SK-N-SH treated with all-trans-retinoic acid at 6 μM for 48 hours (cell line): ENCODE measurements around the gene HSF4.

ENCODE experiments used
- ATAC-seq: fragments of 200-7000 bp; cut with Tn5 transposase; 3 replicates; pipeline ENCODE4 v1.9.1; 2020; ENCODE audit warnings: mild to moderate bottlenecking, moderate library complexity
- ARNTL ChIP-seq: fragments of 450-650 bp; formaldehyde crosslinking; IDR thresholded peaks from 2 replicates; pipeline ENCODE4 v1.5.0; 2020; ENCODE audit warnings: low read depth, mild to moderate bottlenecking, moderate library complexity, borderline replicate concordance
- BACH2 ChIP-seq: fragments of 250-450 bp; sonication (Bioruptor Pico); IDR thresholded peaks from 2 replicates; pipeline ENCODE4 v1.9.0; 2021; ENCODE audit warnings: mild to moderate bottlenecking, borderline replicate concordance
- CREB5 ChIP-seq: fragments of 250-450 bp; sonication (Bioruptor Pico); IDR thresholded peaks from 2 replicates; pipeline ENCODE4 v1.5.1; 2020; ENCODE audit warnings: low read depth, mild to moderate bottlenecking, moderate library complexity
- ESRRG ChIP-seq: fragments of 250-450 bp; sonication (Bioruptor Pico); IDR thresholded peaks from 2 replicates; pipeline ENCODE4 v1.6.1; 2021; ENCODE audit warnings: mild to moderate bottlenecking
- GLIS3 ChIP-seq: fragments of 250-450 bp; sonication (Bioruptor Pico); IDR thresholded peaks from 2 replicates; pipeline ENCODE4 v1.5.0; 2020; ENCODE audit warnings: mild to moderate bottlenecking, moderate library complexity
- ISL1 ChIP-seq: fragments of 250-450 bp; sonication (Bioruptor Pico); IDR thresholded peaks from 2 replicates; pipeline ENCODE4 v2.1.2; 2022; ENCODE audit warnings: mild to moderate bottlenecking, moderate library complexity
- OSR1 ChIP-seq: fragments of 250-450 bp; sonication (Bioruptor Pico); IDR thresholded peaks from 2 replicates; pipeline ENCODE4 v1.8.0; 2022; ENCODE audit warnings: moderate library complexity, mild to moderate bottlenecking, inconsistent platforms
- PATZ1 ChIP-seq: fragments of 250-450 bp; sonication (Bioruptor Pico); IDR thresholded peaks from 2 replicates; pipeline ENCODE4 v1.8.0; 2020; ENCODE audit warnings: mild to moderate bottlenecking, moderate library complexity, borderline replicate concordance
- POU6F1 ChIP-seq: fragments of 250-450 bp; sonication (Bioruptor Pico); IDR thresholded peaks from 2 replicates; pipeline ENCODE4 v1.8.0; 2021; ENCODE audit warnings: low read depth, mild to moderate bottlenecking, moderate library complexity, borderline replicate concordance
- PPARA ChIP-seq: fragments of 250-450 bp; sonication (Bioruptor Pico); IDR thresholded peaks from 2 replicates; pipeline ENCODE4 v1.5.0; 2020; ENCODE audit warnings: mild to moderate bottlenecking, borderline replicate concordance
- RARB ChIP-seq: fragments of 250-450 bp; sonication (Bioruptor Pico); IDR thresholded peaks from 2 replicates; pipeline ENCODE4 v1.8.0; 2021; ENCODE audit warnings: mild to moderate bottlenecking, moderate library complexity
- SNAI2 ChIP-seq: fragments of 250-450 bp; sonication (Bioruptor Pico); IDR thresholded peaks from 2 replicates; pipeline ENCODE4 v1.5.0; 2020; ENCODE audit warnings: mild to moderate bottlenecking, moderate library complexity
- TCF4 ChIP-seq: fragments of 250-450 bp; sonication (Bioruptor Pico); IDR thresholded peaks from 2 replicates; pipeline ENCODE4 v1.8.0; 2021; ENCODE audit warnings: mild to moderate bottlenecking, moderate library complexity, borderline replicate concordance
- TOX ChIP-seq: fragments of 250-450 bp; sonication (Bioruptor Pico); IDR thresholded peaks from 2 replicates; pipeline ENCODE4 v1.8.0; 2021; ENCODE audit warnings: mild to moderate bottlenecking, moderate library complexity, borderline replicate concordance
- TSHZ2 ChIP-seq: fragments of 250-450 bp; sonication (Bioruptor Pico); IDR thresholded peaks from 2 replicates; pipeline ENCODE4 v1.5.0; 2020; ENCODE audit warnings: mild to moderate bottlenecking, moderate library complexity
- ZC3H10 ChIP-seq: fragments of 250-450 bp; sonication (Bioruptor Pico); IDR thresholded peaks from 2 replicates; pipeline ENCODE4 v1.5.1; 2021; ENCODE audit warnings: mild to moderate bottlenecking, moderate library complexity
- ZFP3 ChIP-seq: fragments of 250-450 bp; sonication (Bioruptor Pico); IDR thresholded peaks from 2 replicates; pipeline ENCODE4 v1.5.0; 2020; ENCODE audit warnings: mild to moderate bottlenecking, moderate library complexity
- ZNF565 ChIP-seq: fragments of 450-650 bp; formaldehyde crosslinking; conservative IDR thresholded peaks from 2 replicates; pipeline ENCODE4 v1.5.0; 2020; ENCODE audit warnings: low read depth, mild to moderate bottlenecking, moderate library complexity
- ZNF70 ChIP-seq: fragments of 450-650 bp; formaldehyde crosslinking; IDR thresholded peaks from 2 replicates; pipeline ENCODE4 v1.5.0; 2020; ENCODE audit warnings: mild to moderate bottlenecking, moderate library complexity
- ZNF8 ChIP-seq: fragments of 450-650 bp; formaldehyde crosslinking; IDR thresholded peaks from 2 replicates; pipeline ENCODE4 v1.5.0; 2020; ENCODE audit warnings: mild to moderate bottlenecking, moderate library complexity

HSF4 gene

GRCh38 chr16:67202426-67202825 is 37.9 kb downstream of the HSF4 start:
- TF ChIP-seq POU6F1 (CRISPR knock-in tag) (no peak), ESRRG (CRISPR knock-in tag) (no peak)
- TF ChIP-seq, all 23 proteins: peak for 0
- ATAC-seq, result no peak

GRCh38 chr16:67202956-67203493 is 38.5 kb downstream of the HSF4 start:
- no peak for ATAC-seq
- TF ChIP-seq PPARA (no peak), CREB5 (CRISPR knock-in tag) (no peak), ZFP3 (no peak), ZNF8 (CRISPR knock-in tag) (no peak), GLIS3 (CRISPR knock-in tag) (no peak)
- TF ChIP-seq, all 23 proteins: peak for 0

GRCh38 chr16:67204076-67204475 is 39.5 kb downstream of the HSF4 start:
- TF ChIP-seq SNAI2 (CRISPR knock-in tag), result no peak
- TF ChIP-seq PPARA, result no peak
- no peak for TF ChIP-seq TOX (CRISPR knock-in tag)
- TF ChIP-seq BACH2 (CRISPR knock-in tag), result no peak
- no peak for TF ChIP-seq GLIS3 (CRISPR knock-in tag)
- TF ChIP-seq ZNF565, result no peak
- TF ChIP-seq, all 23 proteins: peak for 0
- ATAC-seq, result no peak

GRCh38 chr16:67206129-67206837 is 41.7 kb downstream of the HSF4 start:
- no peak for TF ChIP-seq CREB5 (CRISPR knock-in tag)
- TF ChIP-seq ZC3H10, result no peak
- no peak for TF ChIP-seq TOX (CRISPR knock-in tag)
- no peak for TF ChIP-seq RARB (CRISPR knock-in tag)
- TF ChIP-seq ZNF8 (CRISPR knock-in tag), result no peak
- TF ChIP-seq OSR1 (CRISPR knock-in tag), result no peak
- no peak for TF ChIP-seq ISL1 (CRISPR knock-in tag)
- no peak for TF ChIP-seq BACH2 (CRISPR knock-in tag)
- TF ChIP-seq ZFP3, result no peak
- TF ChIP-seq PATZ1 (CRISPR knock-in tag), result no peak
- TF ChIP-seq SNAI2 (CRISPR knock-in tag), result no peak
- TF ChIP-seq, all 23 proteins: peak for 0
- ATAC-seq, result no peak

- ATAC-seq, result no peak; the same call in 1 of the 3 replicates
- no peak for TF ChIP-seq GLIS3 (CRISPR knock-in tag)
- TF ChIP-seq ZNF70 (CRISPR knock-in tag), result no peak
- TF ChIP-seq ESRRG (CRISPR knock-in tag), result no peak
- TF ChIP-seq ZC3H10, result no peak
- no peak for TF ChIP-seq TCF4 (CRISPR knock-in tag)
- no peak for TF ChIP-seq ZNF8 (CRISPR knock-in tag)
- no peak for TF ChIP-seq PATZ1 (CRISPR knock-in tag)
- TF ChIP-seq TSHZ2 (CRISPR knock-in tag), result no peak
- no peak for TF ChIP-seq SNAI2 (CRISPR knock-in tag)
- TF ChIP-seq ZFP3, result no peak
- TF ChIP-seq PPARA, result no peak
- no peak for TF ChIP-seq CREB5 (CRISPR knock-in tag)
- TF ChIP-seq ARNTL, result no peak
- TF ChIP-seq OSR1 (CRISPR knock-in tag), result no peak
These were observed 42.3 kb downstream of the HSF4 start for GRCh38 chr16:67206838-67207248.
